Mammary epithelial cell (primary cell): Measurements from ENCODE around the gene MTMR12.
"Not testable (repeated sequence)": the region's sequence is repeated elsewhere in the genome, so short reads cannot be mapped to it uniquely, and the experiment has no call there.

Experiments
- EZH2 ChIP-seq: IDR thresholded peaks from 2 replicates; pipeline ENCODE4 v1.6.1; 2012; ENCODE audit warnings: low read length, inconsistent platforms, borderline replicate concordance
- TF ChIP-seq, protein P1 (sequence below), 2 donors: IDR thresholded peaks in 1 of 2; conservative IDR thresholded peaks in 1 of 2; 2 replicates each; pipeline ENCODE4 v1.5.1; 2011 to 2012; ENCODE audit warnings: inconsistent platforms in 2 of 2, low read length in 2 of 2, mild to moderate bottlenecking in 2 of 2, control low read depth in 1 of 2, low read depth in 1 of 2; ENCODE audit not compliant: insufficient read depth in 1 of 2; ENCODE audit errors: extremely low read depth in 1 of 2

DNA sequence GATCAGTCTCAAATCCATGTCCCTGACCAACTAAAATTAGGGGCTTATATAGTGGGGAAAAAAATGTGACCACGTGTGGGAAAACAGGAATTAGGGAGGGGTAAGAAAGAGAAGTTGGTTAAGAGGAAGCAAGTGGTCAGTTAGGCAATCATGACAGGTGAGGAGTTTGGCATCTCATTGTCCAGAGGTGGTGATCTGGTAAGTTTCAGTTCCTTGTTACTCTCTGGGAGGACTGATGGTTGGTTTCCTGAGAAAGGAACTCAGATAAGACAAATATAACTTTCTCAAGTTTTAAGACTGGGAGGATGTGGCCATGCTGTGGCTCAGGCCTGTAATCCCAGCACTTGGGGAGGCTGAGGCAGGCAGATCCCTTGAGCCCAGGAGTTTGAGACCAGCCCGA is 9.0 kb upstream of the MTMR12 start:
- TF ChIP-seq EZH2 = not testable (repeated sequence)
- TF ChIP-seq, protein P1, sequence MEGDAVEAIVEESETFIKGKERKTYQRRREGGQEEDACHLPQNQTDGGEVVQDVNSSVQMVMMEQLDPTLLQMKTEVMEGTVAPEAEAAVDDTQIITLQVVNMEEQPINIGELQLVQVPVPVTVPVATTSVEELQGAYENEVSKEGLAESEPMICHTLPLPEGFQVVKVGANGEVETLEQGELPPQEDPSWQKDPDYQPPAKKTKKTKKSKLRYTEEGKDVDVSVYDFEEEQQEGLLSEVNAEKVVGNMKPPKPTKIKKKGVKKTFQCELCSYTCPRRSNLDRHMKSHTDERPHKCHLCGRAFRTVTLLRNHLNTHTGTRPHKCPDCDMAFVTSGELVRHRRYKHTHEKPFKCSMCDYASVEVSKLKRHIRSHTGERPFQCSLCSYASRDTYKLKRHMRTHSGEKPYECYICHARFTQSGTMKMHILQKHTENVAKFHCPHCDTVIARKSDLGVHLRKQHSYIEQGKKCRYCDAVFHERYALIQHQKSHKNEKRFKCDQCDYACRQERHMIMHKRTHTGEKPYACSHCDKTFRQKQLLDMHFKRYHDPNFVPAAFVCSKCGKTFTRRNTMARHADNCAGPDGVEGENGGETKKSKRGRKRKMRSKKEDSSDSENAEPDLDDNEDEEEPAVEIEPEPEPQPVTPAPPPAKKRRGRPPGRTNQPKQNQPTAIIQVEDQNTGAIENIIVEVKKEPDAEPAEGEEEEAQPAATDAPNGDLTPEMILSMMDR (conservative IDR thresholded peaks at IDR 0.05 in 1 of 2, IDR thresholded peaks at IDR 0.05 in 1 of 2; ENCODE audit: extremely low read depth in 1 of 2, insufficient read depth in 1 of 2, low read depth in 1 of 2, low read length in 2 of 2) = not testable (repeated sequence)
